OCI-LY7 (cell line): Measurements from ENCODE around the gene EXOC6B.

Experiments used
- CTCF ChIP-seq: fragments of 200-600 bp; sonication (generic); conservative IDR thresholded peaks from 2 replicates; pipeline ENCODE4 v1.5.1; 2014; ENCODE audit warnings: mild to moderate bottlenecking, antibody characterized with exemption, low read length, moderate library complexity, mixed read lengths
- EZH2phosphoT487 ChIP-seq: fragments of 200-600 bp; sonication (generic); IDR thresholded peaks from 2 replicates; pipeline ENCODE4 v1.6.1; 2018; ENCODE audit warnings: low read depth, borderline replicate concordance, mild to moderate bottlenecking, mixed run types, antibody characterized with exemption, low read length, moderate library complexity, mixed read lengths

GRCh38 chr2:72871060-72871459 is 45.2 kb upstream of the EXOC6B start:
- no peak for TF ChIP-seq CTCF
- TF ChIP-seq EZH2phosphoT487 = no peak
